HCEC 1CT (cell line): ENCODE data around the gene SMPDL3B.

Source experiments
- DNase-seq: peaks from one replicate; pipeline ENCODE4 v3.0.0-alpha.2; 2017

Gene SMPDL3B, protein sequence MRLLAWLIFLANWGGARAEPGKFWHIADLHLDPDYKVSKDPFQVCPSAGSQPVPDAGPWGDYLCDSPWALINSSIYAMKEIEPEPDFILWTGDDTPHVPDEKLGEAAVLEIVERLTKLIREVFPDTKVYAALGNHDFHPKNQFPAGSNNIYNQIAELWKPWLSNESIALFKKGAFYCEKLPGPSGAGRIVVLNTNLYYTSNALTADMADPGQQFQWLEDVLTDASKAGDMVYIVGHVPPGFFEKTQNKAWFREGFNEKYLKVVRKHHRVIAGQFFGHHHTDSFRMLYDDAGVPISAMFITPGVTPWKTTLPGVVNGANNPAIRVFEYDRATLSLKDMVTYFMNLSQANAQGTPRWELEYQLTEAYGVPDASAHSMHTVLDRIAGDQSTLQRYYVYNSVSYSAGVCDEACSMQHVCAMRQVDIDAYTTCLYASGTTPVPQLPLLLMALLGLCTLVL

DNA sequence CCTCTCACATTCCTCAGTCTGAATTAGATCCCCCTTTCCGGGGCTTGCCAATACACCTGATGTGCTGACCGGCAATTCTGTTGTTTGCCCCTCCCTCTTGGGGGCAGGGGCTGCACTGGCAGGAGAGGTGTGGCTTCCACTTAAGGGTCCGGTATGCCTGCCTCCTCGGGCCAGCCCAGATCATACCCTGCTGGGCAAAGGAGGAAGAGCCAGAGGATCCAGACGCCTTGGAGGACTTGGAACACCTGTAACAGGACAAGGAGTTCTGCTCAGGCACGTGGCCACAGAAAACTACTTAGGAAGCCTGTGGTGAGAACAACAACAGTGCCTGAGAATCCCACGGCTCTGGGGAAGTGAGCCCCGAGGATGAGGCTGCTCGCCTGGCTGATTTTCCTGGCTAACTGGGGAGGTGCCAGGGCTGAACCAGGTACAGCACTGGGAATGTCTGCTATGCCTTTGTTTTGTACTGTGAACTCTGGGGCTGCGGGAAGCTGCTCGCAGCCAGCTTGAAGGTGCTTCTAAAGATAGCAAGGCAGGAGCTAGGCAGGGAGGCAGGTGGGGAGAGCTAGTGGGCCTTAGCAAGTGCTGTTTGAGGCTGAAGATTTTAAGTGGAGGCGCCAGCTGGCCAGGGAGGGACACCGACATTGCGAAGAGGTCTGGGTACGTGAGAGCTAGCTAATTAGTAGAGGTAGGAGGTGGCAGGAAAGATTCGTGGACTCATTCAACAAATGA, at the start of gene SMPDL3B:
TSS of gene SMPDL3B (plus strand) at position 183 of the 732 bp plus-strand sequence. CDS start at position 367, 184 bp downstream.
- no peak for DNase-seq

DNA sequence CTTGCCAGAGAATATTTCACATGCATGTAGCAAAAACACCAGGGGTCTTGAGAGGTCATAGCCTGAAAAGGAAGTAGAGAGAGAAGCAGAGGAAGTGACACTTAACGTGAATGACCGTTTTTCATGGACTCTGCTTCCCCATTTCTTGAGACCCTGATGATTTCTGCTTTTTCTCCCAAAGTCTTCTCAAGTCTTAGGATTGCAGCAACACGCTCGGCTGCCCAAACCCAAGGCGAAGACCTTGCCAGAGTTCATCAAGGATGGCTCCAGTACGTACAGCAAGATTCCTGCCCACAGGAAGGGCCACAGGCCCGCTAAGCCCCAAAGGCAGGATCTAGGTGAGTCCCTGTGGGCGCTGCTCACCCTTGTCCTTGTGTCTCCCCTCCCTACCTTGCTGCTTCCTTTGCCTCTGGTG, 49.7 kb upstream of the SMPDL3B start:
- no peak for DNase-seq

DNA sequence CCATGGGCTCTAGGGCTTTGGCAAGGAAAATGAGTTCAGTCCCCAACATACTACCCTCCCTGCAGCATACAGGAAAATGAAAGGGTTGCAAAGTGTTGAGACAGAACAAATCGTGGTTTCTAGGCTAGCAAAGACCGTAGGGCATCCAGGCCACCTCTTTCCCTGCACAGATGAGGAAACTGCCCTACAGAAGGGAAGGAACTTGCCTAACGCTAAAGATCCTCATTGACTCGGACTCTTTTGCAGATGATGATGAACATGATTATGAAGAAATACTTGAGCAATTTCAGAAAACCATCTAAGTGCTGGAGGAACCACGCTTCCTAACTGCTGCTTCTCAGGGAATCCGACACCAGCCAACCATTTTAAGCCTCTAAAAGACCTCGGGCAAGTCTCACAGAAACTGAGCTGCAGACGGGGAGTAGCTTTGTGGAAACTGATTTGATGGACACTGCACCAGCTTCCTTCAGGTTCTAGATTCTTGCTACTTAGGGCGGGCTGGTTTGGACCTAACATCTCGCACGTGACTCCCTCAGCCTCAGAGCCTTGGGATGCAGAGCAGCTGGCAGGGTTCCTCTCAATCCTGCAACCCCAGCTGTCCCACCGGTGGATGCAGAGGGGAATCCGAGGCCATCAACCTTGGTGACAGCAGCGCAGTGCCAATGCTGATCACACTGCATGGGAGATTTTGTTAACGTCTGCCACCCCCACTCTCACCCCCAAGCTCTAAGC, 49.0 kb upstream of the SMPDL3B start:
- no peak for DNase-seq

DNA sequence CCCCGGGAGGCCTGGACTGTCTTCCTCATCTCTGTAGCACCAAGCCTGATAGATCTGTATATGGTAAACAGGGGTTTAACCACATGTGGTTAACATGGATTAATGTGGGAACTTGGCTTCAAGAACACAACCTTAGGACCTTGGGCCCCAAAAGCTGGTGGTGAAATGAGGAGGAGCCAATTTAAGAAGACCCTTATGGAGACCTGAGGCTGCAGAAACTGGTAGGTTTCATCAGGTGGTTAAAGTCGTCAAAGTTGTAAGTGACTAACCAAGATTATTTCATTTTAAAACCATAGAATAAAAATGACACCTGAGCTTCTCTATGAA, 48.5 kb upstream of the SMPDL3B start:
- no peak for DNase-seq

DNA sequence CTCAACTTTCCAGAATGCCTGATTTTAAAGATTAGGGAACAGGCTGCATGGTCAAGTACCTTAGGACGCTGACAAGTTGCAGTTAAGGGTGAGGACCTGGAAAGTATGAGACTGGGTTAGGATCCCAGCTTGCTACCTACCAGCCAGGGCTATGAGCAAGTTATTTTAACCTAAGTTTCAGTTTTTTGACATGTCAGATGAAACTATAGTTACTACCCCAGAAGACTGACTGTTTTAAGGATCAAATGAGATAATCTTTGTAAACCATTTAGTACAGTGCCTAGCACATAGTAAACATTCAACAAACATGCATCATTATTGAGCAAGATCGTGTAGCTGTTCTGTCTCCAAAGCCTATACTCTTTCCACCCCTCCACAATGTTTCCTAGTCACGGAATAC, 48.1 kb upstream of the SMPDL3B start:
- no peak for DNase-seq

DNA sequence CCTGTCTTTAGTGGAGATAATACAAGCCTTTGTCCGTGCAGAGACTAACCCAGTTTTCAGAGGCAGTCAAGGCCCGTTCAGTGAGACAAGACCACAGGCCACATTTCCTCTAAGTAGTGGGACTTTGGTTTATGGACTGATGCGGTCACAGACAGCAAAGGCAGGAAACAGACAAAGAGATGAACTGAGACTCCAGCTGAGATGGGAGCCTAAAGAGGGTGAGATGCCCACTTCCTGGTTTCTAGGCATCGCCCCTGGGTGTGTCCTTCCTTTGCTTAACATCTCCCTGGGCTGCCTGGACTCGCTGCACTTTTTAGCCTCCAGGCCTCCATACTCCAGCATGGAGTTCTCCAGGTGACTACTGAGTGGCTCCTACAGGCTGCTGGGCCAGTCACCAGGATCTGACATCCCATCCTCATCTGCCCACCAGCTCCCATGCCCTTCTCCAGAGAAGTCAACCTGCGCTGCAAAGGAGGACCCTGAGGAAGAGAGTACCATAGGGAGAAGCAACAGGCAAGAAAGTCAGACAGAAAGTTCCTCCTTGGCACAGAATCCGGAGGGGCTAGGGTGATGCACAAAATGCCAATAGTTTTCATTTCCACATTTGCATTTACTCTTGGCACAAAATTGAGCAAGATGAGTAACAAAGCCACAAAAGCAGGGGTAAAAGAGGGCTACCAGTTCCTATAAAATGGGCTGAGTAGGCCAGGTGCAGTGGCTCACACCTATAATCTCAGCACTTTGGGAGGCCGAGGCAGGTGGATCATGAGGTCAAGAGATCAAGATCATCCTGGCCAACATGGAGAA, 47.4 kb upstream of the SMPDL3B start:
- DNase-seq = no peak

DNA sequence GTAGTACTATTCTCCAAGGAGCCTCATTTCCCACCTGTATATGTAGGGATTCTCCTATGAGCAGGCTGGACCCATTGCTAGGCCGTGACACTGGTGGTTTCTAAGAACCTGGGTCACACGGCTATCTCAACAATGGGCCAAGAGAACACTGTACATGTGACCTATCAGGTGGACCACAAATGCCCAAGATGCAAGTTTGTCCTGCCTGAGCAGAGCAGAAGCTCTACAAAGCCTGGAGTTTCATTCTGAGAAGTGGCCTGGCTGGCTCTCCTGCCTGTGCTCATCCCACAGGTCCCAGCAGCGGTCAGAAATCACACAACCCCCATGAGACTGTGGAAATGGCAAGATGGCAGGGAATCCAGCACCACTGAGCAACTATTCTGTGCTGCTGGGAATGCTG, 45.3 kb upstream of the SMPDL3B start:
- DNase-seq = no peak

DNA sequence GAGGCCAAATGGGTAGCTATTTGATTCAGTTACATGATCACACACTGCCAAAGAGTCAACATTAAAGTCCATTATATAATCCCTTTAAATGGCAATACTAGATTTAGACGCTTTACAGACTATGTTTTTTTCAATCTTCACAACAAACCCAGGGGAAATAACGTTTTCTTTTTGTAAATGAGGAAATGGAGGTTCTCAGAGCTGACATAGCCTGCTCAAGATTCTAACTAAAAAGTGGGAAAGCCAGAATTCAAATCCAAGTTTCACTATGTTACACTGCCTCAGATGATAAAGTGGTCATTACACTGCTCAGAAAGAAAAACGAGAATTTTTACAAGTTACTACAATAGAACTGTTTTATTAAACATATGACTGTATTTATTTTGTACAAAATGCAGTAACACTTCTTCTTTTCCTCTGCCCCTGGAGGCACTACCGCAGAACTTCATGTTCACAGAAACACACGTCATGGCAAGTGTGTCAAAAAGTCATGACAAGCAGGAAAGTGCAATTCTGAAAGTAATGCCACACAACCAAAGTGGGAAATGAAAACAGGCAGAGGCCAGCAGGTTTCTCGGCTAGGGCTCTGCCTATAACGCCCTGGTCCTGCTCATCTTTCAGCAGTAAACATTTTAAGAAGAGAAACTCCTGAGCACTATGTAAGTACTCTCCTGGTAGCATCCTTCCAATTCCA, 43.5 kb upstream of the SMPDL3B start:
- DNase-seq = no peak

DNA sequence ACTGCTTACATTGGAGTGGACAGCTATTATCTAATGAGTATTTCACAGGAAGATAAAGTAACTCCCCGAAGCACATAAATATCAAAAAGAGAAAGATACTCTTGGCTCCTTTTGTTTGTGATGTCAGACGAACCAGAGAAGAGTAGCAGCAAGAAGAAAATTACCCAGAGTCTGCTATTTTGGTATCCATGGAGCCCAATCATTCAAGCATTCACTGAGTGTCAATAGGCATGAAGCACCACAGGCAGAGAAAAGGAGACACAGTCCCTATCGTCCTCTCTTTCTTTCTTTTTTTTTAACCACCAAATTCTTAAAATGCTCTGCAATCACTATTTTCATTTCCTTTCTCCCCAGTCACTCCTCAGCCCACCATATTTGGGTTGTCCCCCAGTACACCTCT, 40.3 kb upstream of the SMPDL3B start:
- no peak for DNase-seq

DNA sequence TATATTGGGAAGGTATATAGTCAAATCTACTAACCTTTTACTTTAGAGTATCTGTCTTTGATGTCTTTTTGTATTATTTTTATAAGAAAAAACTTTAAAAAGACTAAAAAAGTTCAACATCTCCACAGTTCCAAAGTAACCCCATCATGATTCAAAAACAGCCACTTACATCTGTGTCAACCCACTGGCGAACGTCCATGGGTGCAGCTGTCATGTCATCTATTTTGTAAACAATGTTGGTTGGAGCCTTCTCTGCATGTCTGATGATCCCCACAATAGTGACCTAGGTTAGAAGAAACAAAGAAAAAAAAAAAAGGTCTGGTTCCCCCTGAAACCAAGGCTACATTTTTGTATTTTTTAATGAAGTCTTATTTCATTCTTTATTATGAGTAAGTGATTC, 28.0 kb upstream of the SMPDL3B start:
- no peak for DNase-seq

DNA sequence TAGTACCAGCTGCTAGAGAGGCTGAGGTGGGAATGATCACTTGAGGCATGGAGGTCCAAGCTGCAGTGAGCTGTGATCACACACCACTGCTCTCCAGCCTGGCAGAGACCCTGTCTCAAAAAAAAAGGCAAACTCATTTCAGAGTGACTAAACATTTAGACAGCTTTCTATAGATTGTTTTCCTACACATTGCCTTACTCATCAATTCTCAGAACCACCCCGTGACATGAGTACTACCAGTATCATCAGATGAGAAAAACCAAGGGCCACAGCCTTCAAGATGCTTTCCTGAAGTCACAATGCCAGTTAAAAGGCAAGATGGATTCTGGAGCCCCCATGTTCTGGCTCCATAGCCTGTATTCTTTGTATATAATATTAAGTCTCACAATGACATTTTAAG, 22.4 kb upstream of the SMPDL3B start:
- DNase-seq = no peak

DNA sequence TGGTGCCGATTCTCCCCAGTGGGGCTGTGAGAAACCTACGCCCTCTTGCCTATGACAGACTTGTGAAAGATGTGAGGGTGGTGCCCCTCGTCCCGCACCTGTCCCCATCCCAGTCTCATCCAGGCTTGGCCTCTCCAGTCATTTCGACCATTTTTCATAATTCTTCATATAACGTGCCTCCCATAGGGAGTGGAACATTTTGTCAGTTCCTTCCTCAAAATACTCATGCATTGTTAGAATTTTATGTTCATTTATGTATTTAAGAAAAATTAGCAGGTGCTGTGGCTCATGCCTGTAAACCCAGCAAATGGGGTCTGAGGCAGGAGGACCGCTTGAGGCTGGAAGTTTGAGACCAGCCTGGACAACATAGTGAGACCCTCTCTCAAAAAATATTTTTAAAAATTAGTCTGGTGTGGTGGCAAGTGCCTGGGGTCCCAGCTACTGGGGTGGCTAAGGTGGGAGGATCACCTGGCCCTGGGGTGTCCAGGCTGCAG, 19.7 kb upstream of the SMPDL3B start:
- no peak for DNase-seq

DNA sequence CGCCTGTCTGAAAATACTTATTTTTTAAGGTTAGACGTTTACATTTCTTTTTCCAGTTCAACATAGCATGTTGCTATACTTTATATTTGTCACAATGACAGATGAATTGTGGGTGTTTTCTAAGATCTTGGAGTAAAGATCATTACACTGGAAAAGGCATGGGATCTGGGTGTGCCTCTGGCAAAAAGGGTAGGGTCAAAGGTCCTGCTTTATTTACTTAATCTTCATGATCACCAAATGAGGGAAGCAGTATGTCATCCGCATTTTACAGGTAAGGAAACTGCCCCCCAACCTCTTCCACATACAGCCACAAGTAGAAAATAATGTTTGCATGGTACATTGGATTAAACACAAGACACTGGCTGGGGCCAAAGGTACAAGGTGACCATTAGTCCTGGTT, 12.5 kb upstream of the SMPDL3B start:
- DNase-seq = no peak

DNA sequence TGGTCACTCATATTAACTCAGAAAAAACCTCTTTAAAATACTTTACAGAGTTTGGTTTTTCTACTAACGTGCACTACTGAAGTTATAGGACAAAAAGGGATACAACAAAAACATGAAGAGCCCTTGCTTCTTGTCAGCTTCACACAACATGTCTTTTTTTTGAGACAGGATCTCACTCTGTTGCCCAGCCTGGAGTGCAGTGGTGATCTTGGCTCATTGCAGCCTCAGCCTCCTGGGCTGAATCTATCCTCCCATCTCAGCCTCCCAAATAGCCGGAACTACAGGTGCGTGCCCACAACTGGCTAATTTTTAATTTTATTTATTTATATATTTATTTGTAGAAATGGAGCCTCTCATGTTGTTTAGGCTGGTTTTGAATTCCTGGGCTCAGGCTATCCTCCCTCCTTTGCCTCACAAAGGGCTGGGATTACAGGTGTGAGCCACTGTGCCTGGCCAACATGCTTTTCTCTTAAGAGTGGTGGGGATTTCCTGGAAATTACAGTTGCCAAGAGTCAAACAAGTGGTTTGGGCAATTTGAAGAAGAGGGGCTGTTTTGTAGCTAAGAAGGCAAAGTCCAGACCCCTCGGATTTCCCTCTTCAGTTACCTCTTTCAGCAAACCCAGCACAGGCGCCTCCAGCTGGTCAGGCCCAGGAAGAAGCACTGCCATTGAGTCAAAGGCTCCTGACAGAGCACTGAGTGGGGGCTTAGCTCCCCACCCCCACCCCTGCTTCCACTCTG, 6.4 kb upstream of the SMPDL3B start:
- DNase-seq = no peak

DNA sequence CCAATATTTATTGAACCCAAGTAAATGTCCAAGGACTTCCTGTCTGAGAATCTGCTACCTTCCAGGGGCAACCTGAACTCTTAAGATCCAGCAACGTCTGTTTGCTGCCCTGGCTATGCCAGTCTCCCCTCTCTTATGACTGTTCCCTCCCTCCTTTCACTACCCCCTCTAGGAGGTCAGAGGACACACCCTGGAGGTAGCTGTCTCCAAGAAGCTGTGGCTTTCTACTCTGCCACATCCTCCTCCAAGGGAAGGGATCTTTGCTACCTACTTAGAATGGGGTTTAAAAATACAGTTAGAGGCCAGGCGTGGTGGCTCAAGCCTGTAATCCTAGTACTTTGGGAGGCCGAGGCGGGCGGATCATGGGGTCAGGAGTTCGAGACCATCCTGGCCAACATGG, 3.6 kb upstream of the SMPDL3B start:
- no peak for DNase-seq

DNA sequence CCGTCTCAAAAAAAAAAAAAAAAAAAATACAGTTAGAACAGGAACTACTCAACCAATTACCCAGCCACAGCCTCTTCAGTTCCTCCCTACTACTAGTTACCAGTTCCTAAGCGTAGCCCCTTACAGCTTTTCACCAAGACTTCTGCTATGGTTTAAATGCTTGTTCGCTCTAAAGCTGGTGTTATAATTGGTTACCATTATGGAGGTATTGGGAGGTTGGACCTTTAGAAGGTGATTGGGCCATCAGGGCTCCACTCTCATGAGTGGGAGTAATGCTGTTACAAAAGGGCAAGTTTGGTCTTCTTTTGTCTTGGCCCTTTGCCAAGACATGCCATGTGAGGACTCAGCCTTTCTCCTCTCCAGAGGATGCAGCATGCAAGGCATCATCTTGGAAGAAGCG, 3.0 kb upstream of the SMPDL3B start:
- no peak for DNase-seq

DNA sequence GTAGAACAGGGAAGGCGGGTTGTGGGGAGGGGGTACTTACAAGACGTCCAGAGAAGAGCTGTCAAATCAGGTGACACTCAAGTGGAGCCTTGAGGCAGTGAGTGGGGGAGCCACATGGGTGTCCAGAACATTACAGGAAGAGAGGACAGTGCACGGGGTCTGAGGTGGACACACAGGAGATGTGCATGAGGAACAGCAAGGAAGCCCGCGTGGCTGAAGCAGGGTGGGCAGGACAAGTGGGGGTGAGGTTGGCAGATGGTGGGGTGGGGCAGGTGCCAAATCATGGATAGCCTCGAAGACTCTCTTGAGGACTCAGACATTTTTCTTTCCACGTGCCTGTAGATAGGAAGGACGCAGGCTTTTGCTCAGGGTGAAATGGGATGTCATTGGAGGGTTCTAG, 921 bp downstream of the SMPDL3B start:
- DNase-seq = no peak

DNA sequence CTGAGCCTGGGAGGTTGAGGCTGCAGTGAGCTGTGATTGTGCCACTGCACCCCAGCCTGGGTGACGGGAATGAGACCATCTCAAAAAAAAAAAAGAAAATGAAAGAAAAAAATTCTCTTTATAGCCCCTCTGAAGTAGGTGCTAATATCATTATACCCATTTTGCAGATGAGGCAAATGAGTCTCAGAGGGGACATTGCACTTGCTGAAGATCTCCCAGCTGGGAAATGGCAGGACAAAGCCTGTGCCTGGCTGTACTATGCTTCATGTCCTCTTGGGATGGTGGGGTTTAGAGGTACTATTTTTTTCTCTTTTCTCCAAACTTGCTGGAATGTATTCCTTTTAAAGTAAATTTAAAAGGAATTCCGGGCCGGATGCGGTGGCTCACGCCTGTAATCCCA, 1.6 kb downstream of the SMPDL3B start:
- no peak for DNase-seq

DNA sequence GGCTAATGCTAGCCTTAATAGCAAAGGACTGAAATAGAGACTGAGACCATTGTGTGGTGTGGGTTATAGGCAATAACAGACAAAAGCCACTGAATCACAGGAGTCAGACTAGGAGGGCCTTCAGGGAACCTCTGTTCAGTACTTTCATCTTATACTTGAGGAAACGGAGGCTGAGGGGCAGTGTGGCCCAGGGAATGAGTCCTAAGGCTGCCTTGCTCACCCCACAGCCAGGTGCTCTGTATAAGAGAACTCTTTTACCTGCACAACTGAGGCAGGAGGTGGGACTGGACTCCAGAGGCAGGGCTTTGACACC, 2.7 kb downstream of the SMPDL3B start:
- DNase-seq = no peak

DNA sequence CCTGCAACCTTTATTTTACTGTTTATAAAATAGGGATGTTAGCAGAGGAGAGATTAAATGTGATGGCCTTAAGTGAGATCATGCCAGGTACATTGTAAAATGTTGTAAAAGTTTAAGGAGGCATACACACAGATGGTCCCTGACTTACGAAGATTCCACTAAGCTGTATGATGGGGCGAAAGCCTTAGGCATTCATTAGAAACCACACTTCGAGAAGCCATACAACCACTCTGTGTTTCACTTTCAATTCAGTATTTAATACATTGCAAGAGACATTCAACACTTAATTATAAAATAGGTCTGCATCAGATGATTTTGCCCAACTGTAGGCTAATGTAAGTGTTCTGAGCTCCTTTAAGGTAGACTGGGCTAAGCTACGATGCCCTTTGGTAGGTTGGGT, 3.7 kb downstream of the SMPDL3B start:
- no peak for DNase-seq

DNA sequence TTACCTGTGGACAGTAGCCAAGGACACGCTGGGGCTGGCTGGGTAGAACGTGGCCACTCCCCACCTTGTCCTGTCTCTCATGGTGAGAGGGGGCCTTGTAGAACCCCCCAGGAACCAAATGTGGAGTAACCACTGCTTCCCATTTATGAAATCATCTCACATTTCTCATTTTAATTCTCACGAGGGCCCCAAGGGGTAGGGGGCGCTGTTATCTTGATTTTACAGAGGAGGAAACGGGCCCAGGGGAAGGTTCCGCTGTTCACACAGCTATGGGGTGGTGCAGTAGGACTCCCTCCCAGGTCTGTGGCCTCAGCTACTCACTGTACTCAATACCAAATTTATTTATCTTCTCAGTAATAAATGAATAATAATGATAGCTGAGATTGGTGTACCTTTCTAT, 5.5 kb downstream of the SMPDL3B start:
- peak; percentile 26 for DNase-seq
